Endothelial cell of umbilical vein (primary cell): ENCODE measurements around the gene ATXN7L1. TPM values are rescaled to one million over a fixed set of nuclear protein-coding genes. Genes with fewer than 3 reads are reported as not detected.

ENCODE experiments used
- BruUV-seq: library from RNA; stranded (reverse); fragments of 400-500 nt; replicated peaks from 2 replicates; lab custom pipeline; 2021; lab: Mats Ljungman, UMichigan
- CTCF ChIA-PET: fragments of 300-600, 350-600 bp; sonication (Branson Sonifier 250); formaldehyde crosslinking; loops from one replicate; lab custom pipeline; 2021; ENCODE audit warnings: antibody characterized with exemption, inconsistent platforms; lab: Charles Lee
- POLR2A ChIA-PET: fragments of 300-600, 350-600 bp; sonication (Branson Sonifier 250); formaldehyde crosslinking; loops from one replicate; lab custom pipeline; 2021; ENCODE audit warnings: antibody characterized with exemption, inconsistent platforms; lab: Charles Lee
- DNase-seq: peaks from one replicate; pipeline ENCODE4 v3.0.0-alpha.2; 2011; ENCODE audit warnings: low read depth, low spot score
- FAIRE-seq: peaks from 2 replicates; lab custom pipeline; 2011; peaks lifted over from hg19 to GRCh38; lab: Jason Lieb, UNC
- H2AFZ ChIP-seq: 2 replicates; pipeline ENCODE4 v1.6.0; 2012; ENCODE audit warnings: low read depth, low read length, control low read depth, inconsistent platforms
- H3K27ac ChIP-seq: 2 replicates; pipeline ENCODE4 v1.5.1; 2011; ENCODE audit warnings: low read depth, mild to moderate bottlenecking, control low read depth, low read length, moderate library complexity; ENCODE audit not compliant: insufficient read depth
- H3K27me3 ChIP-seq, 2 experiments: 2 replicates each; pipeline versions ENCODE4 v1.6.0 to v1.6.1; 2011; ENCODE audit warnings: low read length in 2 of 2, mixed read lengths in 1 of 2; ENCODE audit not compliant: control insufficient read depth in 2 of 2, insufficient read depth in 2 of 2
- H3K36me3 ChIP-seq, 2 experiments: 2 replicates in 1 of 2; 3 replicates in 1 of 2; pipeline ENCODE4 v1.5.1; 2011; ENCODE audit warnings: low read length in 2 of 2, mild to moderate bottlenecking in 1 of 2, moderate library complexity in 1 of 2; ENCODE audit not compliant: control insufficient read depth in 2 of 2, insufficient read depth in 2 of 2; ENCODE audit errors: extremely low read depth in 1 of 2
- H3K4me1 ChIP-seq: 3 replicates; pipeline ENCODE4 v1.5.1; 2011; ENCODE audit warnings: mild to moderate bottlenecking, low read length; ENCODE audit not compliant: control insufficient read depth, insufficient read depth; ENCODE audit errors: extremely low read depth
- H3K4me2 ChIP-seq: 2 replicates; pipeline ENCODE4 v1.6.1; 2011; ENCODE audit warnings: low read length, control low read depth, mixed read lengths; ENCODE audit not compliant: insufficient read depth
- H3K4me3 ChIP-seq, 3 experiments: fragments of 200-600 bp in 1 of 3; sonication (generic), shearing (Covaris generic) in 1 of 3; replicated peaks in 1 of 3; 2 replicates each; pipeline ENCODE4 v1.5.1; 2011 to 2016; ENCODE audit warnings: control low read depth in 3 of 3, low read length in 3 of 3, mild to moderate bottlenecking in 2 of 3, inconsistent platforms in 1 of 3, low read depth in 1 of 3, moderate library complexity in 1 of 3; ENCODE audit not compliant: insufficient read depth in 1 of 3
- H3K79me2 ChIP-seq: 2 replicates; pipeline ENCODE4 v1.6.0; 2012; ENCODE audit warnings: low read length, inconsistent platforms; ENCODE audit not compliant: control insufficient read depth, insufficient read depth
- H3K9ac ChIP-seq: replicated peaks from 2 replicates; pipeline ENCODE3; 2011; ENCODE audit warnings: low read length, control low read depth; ENCODE audit not compliant: insufficient read depth; ENCODE audit errors: extremely low read depth
- H3K9me1 ChIP-seq: replicated peaks from 3 replicates; pipeline ENCODE4 v1.6.0; 2011; ENCODE audit warnings: mild to moderate bottlenecking, low read length; ENCODE audit not compliant: control insufficient read depth, insufficient read depth; ENCODE audit errors: extremely low read depth
- H3K9me3 ChIP-seq: replicated peaks from 2 replicates; pipeline ENCODE4 v1.5.1; 2012; ENCODE audit warnings: low read length, inconsistent platforms; ENCODE audit not compliant: control insufficient read depth, insufficient read depth
- H4K20me1 ChIP-seq: replicated peaks from 2 replicates; pipeline ENCODE3; 2011; ENCODE audit warnings: mild to moderate bottlenecking, low read length; ENCODE audit not compliant: control insufficient read depth, insufficient read depth; ENCODE audit errors: extremely low read depth
- EZH2 ChIP-seq: IDR thresholded peaks from 2 replicates; pipeline ENCODE4 v1.6.1; 2012; ENCODE audit warnings: borderline replicate concordance, low read depth, mild to moderate bottlenecking, moderate library complexity, low read length, inconsistent platforms; ENCODE audit not compliant: severe bottlenecking
- FOS ChIP-seq: IDR thresholded peaks from 2 replicates; pipeline ENCODE4 v1.6.1; 2011; ENCODE audit warnings: mild to moderate bottlenecking, low read length, moderate library complexity, borderline replicate concordance; ENCODE audit not compliant: insufficient read depth
- dilution Hi-C: fragments of 300-500 bp; cut with MboI; formaldehyde crosslinking; loops from one replicate; pipeline ENCODE4 v1.15.0; 2019; ENCODE audit warnings: low sequenced_read_pairs; ENCODE audit not compliant: extremely low pct_ligation_motif_present
- intact Hi-C: fragments of 100-400 bp; cut with micrococcal nuclease; formaldehyde crosslinking; loops from one replicate; pipeline ENCODE4 v1.10.0; 2022
- polyA plus RNA-seq, 4 experiments: library from polyadenylated mRNA; depleted of rRNA in 3 of 4; stranded (reverse) in 3 of 4; unstranded in 1 of 4; fragments of >200 nt; gene quantifications; 2 replicates each; pipeline versions ENCODE4 v1.2.1 to v1.2.3, GENCODE V29; 2011 to 2012; ENCODE audit warnings: missing spikeins in 1 of 4
- total RNA-seq: library from RNA; stranded (reverse); gene quantifications from 2 replicates; pipeline ENCODE4 v1.2.3, GENCODE V29; 2021
- TF ChIP-seq, protein P1 (sequence below): IDR thresholded peaks from 2 replicates; pipeline ENCODE4 v1.6.1; 2011; ENCODE audit not compliant: insufficient read depth, insufficient read length

Gene ATXN7L1
- total and polyA plus RNA-seq, 2 donors (not counting 3 experiments of a cell fraction or from before 2014, with no cell fraction given): 4.6 to 15.6 TPM

GRCh38 chr7:105854498-105854897 lies 21.9 kb downstream of the ATXN7L1 start:
- no peak for DNase-seq
- no peak overlapping the region for H2AFZ ChIP-seq
- dilution Hi-C loops: no loop called here
- POLR2A ChIA-PET: no interaction called here
- no peak overlapping the region for H3K9ac ChIP-seq
- H3K79me2 ChIP-seq: no peaks in the 10 kb centered on the region
- no peaks in the 10 kb centered on the region for H4K20me1 ChIP-seq
- no peaks in the 10 kb centered on the region for H3K36me3 ChIP-seq
- no peak for FAIRE-seq
- no peaks in the 10 kb centered on the region for H3K9me3 ChIP-seq
- intact Hi-C loops: no loop called here
- H3K4me3 ChIP-seq: no peak overlapping the region
- H3K4me1 ChIP-seq: peaks cover 17% of the 10 kb centered on the region
- no peaks in the 10 kb centered on the region for H3K9me1 ChIP-seq
- BruUV-seq: no TSS peak
- no peaks in the 10 kb centered on the region for H3K27me3 ChIP-seq
- TF ChIP-seq EZH2: no peak
- CTCF ChIA-PET: interaction anchor here (0.9 to 1.1 kb wide), 4 partner anchors 22 to 213 kb away, joined by 3 to 5 read pairs (median 3); no protein-coding TSS in a partner anchor
- H3K4me2 ChIP-seq: no peak overlapping the region
- no peak overlapping the region for H3K27ac ChIP-seq

DNA sequence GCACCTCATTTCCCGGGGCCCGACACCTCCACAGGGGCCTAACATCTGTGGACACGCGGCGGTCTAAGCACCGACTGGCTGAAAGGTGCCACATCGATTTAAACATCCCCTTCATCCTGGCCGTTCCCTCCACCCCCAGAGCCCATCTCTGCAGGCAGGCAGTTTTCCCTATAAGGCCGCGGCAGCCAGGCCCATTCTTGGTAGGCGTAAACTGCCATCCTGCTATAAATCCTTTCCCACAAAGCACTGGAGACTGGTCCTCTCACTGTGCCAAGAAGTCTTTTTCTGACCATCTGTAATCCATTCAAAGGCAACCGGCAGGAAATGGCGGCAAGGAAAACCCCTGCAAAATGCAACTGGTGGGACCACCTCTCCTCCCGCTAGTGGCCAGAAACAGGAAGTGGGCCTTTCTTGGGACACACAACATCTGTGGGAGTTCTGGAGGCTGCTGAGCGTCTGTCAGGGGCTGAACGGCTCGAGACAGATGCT lies 22.4 kb downstream of the ATXN7L1 start:
- Histone ChIP-seq H3K27ac (no peak overlapping the region), H4K20me1 (no peaks in the 10 kb centered on the region), H3K27me3 (no peaks in the 10 kb centered on the region), H3K79me2 (no peaks in the 10 kb centered on the region), H3K9ac (no peak overlapping the region), H3K36me3 (no peaks in the 10 kb centered on the region), H3K4me1 (peaks cover 22% of the 10 kb centered on the region), H3K9me3 (no peaks in the 10 kb centered on the region), H3K4me2 (no peak overlapping the region), H2AFZ (peak overlapping the region; percentile 49), H3K9me1 (no peaks in the 10 kb centered on the region), H3K4me3 (no peak overlapping the region)
- ChIA-PET CTCF (interaction anchor here (0.9 to 1.1 kb wide), 4 partner anchors 22 to 213 kb away, joined by 3 to 5 read pairs (median 3); no protein-coding TSS in a partner anchor), POLR2A (no interaction called here)
- no peak for FAIRE-seq
- DNase-seq: peak; percentile 44
- no TSS peak for BruUV-seq
- TF ChIP-seq, protein P1, sequence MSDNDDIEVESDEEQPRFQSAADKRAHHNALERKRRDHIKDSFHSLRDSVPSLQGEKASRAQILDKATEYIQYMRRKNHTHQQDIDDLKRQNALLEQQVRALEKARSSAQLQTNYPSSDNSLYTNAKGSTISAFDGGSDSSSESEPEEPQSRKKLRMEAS: no peak
- no peak for TF ChIP-seq FOS
- dilution Hi-C loops: no loop called here
- intact Hi-C loops: no loop called here
